PC-3 (cell line): ENCODE results near the gene B4GALNT3.

Source experiments
- EZH2phosphoT487 ChIP-seq: fragments of 300-600 bp; sonication (generic); IDR thresholded peaks from 2 replicates; pipeline ENCODE4 v1.6.1; 2018; ENCODE audit warnings: mild to moderate bottlenecking, antibody characterized with exemption, low read length, borderline replicate concordance
- TF ChIP-seq, protein P1 (sequence below): fragments of 300-600 bp; sonication (generic); conservative IDR thresholded peaks from 2 replicates; pipeline ENCODE4 v1.5.1; 2017; ENCODE audit warnings: antibody characterized with exemption, low read depth, mild to moderate bottlenecking, low read length

DNA sequence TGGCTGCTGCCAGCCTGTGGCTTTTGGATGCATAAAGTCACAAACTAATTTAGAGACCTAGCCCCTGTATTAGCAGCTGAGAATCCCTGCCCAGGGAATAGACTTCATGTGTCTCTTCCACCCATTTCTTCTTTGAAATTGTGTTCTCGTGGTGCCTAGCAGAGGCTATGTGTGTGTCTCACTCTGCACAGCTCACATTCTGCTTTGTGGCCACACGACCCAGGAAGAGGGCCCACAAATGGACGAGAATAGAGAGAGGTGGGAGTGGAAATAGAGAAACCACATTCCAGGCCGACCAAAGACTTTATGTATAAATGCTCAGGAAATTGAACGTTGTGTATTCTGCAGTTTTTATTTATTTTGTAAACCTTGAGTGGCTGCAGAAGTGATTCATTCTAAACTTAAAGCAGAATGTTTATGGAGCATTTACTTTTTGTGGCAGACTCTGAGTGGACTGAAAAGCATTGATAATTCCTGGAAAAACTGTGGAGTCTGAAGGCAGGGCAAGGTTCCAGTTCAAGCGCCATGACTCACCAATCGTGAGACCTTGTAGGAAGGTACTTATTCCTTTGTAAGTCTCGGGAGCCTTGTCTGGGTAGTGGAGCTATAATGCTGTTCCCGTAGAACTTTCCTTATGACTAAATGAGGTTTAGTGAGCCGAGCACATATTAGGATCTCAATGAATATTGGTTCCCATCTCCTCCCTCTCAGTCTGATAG is 9.1 kb downstream of the B4GALNT3 start:
- TF ChIP-seq EZH2phosphoT487 = no peak
- TF ChIP-seq, protein P1, sequence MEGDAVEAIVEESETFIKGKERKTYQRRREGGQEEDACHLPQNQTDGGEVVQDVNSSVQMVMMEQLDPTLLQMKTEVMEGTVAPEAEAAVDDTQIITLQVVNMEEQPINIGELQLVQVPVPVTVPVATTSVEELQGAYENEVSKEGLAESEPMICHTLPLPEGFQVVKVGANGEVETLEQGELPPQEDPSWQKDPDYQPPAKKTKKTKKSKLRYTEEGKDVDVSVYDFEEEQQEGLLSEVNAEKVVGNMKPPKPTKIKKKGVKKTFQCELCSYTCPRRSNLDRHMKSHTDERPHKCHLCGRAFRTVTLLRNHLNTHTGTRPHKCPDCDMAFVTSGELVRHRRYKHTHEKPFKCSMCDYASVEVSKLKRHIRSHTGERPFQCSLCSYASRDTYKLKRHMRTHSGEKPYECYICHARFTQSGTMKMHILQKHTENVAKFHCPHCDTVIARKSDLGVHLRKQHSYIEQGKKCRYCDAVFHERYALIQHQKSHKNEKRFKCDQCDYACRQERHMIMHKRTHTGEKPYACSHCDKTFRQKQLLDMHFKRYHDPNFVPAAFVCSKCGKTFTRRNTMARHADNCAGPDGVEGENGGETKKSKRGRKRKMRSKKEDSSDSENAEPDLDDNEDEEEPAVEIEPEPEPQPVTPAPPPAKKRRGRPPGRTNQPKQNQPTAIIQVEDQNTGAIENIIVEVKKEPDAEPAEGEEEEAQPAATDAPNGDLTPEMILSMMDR = no peak
